NOMO-1 (cell line): Measurements from ENCODE around the gene FBN2.
"Not testable (repeated sequence)": the region's sequence is repeated elsewhere in the genome, so short reads cannot be mapped to it uniquely, and the experiment has no call there.

Experiments used
- DNase-seq, 2 experiments: peaks; one replicate each; lab custom pipeline; 2025; ENCODE audit not compliant: unreplicated experiment in 2 of 2; lab: John Stamatoyannopoulos, UW

Gene FBN2

DNA sequence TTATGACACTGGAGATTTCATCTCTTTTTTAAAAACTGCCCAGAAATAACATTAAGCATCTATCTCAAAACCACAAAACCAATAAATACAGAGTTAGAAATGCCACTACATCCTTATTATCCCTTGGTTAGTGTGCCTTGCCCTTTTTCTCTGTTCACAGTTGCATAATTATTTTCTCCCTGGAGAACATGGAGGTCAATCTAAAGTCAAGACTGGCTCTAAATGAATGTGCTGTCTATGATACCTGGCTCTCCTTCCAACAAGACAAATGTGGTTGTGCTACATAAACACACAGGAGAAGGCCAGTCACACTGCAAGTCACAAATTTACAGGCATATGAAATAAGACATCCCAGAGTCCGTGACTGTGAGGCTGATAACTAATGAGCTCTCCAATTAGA lies 2.8 kb downstream of the FBN2 start:
- no peak for DNase-seq

DNA sequence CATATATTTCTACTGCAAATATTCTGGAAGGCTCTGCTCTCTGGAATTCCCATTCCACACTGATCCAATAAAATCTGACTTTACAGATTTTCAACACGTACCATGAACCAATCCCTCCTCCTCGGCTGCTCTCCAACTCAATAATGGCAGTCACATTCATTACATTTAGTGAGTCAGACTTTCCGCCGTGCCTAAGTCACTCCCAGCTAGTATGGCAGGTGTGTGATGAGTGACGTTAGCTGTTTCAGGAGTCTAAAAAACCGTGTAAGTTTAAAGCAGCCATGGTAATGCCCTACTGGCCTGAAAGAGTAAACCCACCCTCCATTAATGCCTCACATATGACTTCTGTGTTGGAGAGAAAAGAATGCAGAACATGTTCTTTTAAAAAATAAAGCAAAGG lies 3.3 kb downstream of the FBN2 start:
- DNase-seq, result no peak

DNA sequence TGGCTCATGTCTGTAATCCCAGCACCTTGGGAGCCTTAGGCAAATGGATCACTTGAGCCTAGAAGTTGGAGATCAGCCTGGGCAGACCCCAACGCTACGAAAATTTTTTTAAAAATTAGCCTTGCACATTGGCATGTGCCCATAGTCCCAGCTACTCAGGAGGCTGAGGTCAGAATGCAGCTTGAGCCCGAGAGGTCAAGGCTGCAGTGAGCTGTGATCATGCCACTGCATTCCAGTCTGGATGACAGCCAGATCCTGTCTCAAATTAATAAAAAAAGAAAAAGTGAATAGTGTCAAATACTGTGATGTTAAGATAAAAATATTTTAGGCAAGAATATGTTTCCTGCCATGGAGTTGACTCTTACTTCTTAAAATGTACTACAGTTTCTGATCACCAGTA lies 5.3 kb downstream of the FBN2 start:
- no peak for DNase-seq

DNA sequence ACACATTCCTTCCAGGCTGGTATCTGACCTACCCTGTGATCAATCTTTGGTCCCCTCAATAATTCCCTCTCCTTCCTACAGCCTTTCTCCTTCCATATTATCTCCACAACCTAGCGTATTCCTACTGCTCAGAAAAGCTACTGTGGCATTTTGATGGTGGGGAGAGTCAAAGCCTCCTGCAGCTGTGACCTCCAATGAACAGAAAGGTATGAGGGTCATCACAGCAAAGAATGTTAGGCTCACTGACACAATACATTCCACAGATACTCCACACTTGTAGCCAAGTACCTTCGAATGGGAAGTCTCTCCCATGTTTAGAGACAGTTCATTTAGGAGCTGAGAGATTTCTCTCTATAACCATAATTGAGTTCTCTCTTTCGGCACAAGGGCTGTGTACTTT lies 5.9 kb downstream of the FBN2 start:
- no peak for DNase-seq

DNA sequence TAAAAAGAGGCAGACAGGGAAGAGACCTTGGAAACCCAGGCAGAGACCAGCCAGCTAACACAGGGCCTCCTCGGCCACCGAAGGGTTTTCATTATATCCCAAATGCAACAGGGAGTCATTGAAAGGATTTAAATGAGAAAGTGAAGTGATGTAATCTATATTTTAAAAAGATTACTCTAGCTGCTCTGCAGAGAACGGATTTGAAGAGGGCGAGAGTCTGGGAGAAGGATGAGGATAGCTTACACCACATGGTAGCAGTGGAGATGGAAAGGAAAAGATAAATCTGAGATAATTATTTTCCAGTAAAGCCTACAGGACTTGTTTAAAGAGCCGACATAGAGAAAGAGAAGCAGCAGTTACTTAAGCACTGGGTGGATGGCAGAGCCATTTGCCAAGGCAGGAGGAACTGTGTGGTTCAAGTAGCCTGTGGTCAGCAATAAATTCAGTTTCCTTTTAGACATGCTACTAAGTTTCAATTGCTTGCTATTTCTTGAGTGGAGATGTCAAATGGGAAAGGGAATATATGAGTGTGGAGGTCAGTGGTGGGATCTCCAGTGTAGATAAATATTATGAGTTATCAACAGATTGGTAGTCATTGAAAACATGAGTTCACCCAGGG lies 9.3 kb downstream of the FBN2 start:
- peak in 1 of 2 experiments; percentile 10 for DNase-seq

DNA sequence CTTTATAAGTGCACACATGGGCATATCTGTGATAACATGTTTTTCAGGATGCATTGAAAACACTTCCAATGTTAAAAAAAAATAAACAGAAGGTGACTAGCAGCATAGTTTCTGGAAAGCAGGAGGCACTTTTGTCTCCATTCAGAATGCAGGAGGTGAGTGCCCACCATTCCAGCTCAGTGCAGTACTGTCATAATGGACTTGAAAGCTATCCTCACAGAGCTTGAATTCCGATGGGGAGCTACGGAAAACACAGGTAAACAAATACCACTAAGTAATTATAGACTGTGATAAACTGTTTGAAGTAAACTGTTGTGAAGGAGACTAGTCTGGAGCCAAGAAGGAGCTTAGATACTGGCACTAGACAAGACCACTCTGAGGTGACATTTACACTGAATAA lies 9.9 kb downstream of the FBN2 start:
- no peak for DNase-seq

DNA sequence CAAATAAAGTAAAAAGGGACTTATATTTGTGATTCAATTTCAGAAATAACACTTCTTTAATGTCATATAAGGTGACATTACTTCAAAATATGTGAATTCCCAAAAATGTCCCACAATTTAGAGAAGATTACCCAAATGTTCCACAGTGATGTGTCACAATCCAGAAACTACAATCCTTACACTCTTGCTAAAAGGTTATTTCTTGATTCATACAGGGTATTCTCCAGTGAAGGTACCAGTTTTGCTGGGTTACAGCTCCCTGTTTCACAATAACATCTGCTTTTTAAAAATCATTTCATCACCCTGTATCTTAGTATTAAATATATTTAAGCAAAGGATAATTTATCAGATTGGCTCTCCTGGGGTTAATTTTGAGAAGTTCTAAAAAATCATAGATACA lies 11.0 kb downstream of the FBN2 start:
- DNase-seq, result no peak

DNA sequence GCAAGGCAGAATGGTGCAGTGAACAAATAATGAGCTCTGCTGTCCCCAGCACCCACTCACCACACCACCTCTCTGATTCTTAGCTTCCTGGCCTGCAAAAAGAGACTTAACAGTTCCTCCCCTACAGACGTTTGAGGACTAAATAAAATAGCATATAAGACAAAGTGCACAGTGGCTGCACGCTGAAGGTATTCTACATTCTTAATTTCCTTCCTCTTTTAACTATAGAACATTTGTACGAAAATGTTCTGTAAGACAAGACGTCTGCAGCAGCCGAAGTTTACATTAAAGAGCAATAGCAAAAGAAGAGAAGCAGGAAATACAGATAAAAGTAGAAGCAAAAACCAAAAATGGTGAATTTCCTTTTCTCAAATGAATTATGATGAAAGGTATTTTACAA lies 15.7 kb downstream of the FBN2 start:
- DNase-seq, result peak in 1 of 2 experiments; percentile 40

DNA sequence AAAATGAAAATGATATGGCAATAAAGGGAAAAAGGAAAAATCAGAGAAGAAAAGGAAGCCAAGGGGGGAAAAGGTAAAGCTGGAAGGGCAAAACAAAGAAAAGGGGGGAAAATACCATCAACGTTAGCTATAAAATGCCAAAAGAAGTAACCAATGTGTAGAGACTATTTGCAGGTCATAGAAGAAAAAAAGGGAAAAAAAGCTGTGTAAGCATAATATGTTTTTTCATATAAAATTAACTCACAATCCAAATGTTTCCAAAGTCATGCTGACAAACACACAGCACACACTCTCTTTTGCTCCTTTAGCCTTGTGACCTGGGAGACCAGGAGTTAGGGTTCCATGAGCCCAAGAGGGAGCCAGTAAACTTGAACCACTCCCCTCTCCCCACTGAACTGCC lies 18.2 kb downstream of the FBN2 start:
- DNase-seq, result no peak

DNA sequence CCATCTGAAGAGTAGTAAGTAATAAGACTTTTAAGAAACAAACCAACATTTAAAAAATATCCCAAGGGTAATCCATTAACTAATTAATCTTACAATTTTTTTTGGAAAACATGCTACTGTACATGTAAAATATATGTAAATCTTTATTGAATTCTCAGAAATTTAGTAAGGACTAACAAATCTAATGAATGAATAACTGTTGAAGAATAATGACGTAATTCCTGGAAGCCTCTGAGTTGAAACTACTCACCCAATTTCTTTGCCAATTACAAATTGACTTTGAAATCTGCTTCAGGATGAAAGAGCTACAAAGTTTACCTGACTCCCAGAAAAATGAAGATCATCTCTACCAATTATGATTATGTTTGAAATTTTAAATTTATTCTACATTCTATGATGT lies 21.1 kb downstream of the FBN2 start:
- no peak for DNase-seq

DNA sequence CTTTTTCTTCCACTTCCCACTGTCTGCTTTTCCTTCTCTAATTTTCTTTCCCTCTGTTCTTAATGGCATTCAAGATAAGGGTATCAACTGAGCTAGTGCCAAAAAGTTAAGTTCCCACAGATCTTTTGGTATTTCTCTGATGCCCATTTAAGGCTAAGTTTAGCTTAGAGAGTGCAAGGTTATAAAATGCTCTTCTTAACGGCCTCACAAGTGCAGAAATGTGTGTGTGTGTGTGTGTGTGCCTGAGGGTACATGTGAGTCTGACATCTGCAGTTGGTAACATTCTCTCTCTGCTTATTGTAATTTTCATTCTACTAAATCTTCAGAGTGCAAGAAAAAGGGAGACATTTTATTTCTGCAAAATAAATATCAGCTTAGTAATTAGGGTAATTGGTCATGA lies 24.2 kb downstream of the FBN2 start:
- DNase-seq, result no peak

DNA sequence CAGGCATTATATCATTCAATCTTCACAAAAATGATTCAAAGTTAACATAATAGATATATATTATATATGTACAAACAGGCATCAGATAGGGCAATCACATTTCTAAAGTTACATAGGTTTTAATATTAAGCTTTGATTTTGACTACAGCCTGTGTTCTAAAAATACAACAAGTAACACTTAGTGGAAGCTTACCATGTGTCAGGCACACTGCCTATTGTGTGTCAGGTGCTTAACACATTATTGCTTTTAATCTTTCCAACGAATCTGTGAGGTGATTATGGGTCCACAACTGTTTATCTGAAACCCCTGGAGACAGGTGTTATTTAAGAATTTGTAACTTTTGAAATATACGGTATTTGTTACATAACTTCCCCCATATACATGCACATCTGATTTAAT lies 25.2 kb downstream of the FBN2 start:
- no peak for DNase-seq

DNA sequence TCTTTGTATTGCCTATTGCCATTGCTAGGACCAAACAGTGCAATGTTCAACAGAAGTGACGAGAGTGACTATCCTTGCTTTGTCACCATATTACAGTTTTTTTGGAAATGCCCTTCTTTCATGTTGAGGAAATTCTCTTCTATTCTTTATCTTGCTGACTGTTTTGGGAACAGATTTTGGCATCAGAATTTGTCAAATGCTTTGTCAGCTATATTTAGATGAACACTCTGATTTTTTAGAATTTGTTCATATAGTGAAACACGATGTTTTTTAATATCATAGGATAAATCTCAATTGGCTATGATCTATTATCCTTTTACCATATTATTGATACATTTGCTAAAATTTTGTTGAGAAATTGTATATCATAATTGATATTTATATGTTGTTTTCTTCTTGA lies 31.4 kb downstream of the FBN2 start:
- DNase-seq, result no peak

DNA sequence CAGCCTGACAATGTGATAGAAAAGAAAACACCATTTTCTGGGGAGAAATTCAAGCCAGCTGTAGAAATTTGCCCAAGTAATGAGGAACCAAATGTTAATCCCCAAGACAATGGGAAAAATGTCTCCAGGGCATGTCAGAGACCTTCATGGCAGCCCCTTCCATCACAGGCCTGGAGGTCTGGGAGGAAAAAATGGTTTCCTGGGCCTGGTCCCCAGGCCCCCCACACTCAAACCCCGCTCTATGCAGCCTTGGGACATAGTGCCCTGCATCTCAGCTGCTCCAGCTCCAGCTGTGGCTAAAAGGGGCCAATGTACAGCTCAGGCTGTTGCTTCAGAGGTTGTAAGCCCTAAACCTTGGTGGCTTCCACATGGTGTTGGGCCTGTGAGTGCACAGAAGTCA lies 34.3 kb downstream of the FBN2 start:
- not testable (repeated sequence) for DNase-seq

DNA sequence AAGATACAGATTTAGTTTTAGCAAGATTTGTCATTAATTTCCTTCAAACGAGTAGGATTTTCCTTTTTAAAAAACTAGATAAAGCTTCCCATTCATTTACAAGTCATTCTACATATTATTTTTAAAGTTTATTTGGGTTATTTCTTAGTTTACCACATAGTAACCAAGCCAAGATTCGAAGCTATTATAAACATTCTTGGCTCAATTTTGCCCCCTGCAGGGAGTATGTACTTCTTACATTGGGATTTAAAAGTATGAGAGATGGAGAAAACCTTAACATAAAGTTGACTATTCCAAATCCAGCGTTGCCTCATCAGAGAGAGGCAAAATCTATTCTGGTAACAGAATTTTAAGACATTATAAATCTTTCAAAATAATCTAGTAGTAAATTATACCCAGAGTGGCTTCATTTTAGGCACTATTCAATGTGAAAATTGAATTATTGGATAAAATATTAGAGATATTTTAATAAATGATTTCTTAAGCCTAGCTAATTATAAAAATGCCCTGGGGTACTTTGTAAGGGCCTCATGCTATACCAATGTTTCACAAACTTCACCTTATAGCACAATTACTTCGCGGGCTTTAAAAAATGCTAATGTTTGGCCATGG lies 39.1 kb downstream of the FBN2 start:
- DNase-seq, result peak in 1 of 2 experiments; percentile 48

DNA sequence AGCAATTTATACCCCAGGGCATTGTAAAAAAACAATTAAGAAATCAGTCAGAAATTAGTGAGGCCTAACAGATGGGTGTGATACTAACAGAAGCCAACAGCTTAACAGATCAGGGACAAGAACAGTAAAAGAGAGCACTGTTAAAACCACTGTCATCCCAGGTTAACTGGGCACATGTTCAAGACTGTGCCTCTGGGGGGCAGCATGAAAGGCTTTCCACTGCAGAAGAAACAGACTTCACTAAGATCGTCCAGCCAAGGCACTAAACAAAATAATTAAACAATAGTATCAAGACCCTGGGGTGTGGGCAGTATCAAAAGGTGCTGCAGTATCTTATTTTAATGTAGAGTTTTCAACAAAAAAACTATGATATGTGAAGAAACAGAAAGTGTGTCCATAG lies 43.5 kb downstream of the FBN2 start:
- DNase-seq, result no peak

DNA sequence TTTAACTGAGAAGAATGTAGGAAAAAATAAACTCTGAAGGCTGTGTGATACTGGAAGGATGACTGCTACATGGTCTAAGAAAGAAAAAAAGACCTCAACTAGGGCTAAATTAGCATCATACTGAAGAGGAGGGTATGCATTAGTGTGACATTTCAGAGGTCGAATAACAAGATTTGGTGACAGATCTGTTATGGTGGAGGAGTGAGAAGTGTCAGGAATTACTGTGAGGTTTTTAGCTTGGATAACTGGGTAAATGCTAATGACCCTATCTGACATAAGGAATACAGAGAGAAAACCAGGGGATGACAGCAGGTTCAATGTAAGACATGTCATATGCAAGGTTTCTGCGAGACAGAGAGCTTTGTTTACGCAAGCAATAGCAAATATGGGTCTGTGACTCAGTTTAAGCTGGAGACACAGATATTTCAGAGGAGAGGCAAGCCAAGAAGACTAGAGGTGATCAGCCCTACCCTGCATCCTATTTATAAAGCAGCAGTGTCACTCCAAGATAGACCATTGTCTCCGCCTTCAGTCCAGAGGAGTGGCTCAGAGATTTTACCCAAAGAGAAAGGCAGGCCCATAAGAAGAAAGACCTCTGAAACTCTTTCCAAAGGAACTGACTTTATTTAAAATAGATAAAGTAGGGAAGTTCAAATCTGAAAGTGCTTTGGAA lies 44.3 kb downstream of the FBN2 start:
- no peak for DNase-seq

DNA sequence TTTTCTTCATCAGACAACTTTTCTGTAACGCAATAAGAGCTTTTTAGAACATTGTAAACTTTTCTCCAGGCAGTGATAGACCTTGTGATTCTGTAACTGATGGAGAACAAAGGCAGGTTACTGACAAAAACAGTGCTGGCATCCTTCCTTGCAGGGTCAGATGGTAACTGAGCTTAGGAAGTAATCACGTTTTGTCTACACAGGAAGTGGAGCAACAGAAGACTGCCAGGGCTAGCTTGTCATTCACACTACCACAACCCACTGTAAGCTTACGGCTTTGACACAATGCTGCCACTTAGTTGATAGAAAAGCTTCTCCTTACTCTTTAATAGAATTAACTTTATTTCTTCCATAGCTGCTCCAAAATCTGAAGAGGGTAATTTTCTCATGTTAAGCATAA lies 46.8 kb downstream of the FBN2 start:
- DNase-seq, result peak; percentile 26 to 65

DNA sequence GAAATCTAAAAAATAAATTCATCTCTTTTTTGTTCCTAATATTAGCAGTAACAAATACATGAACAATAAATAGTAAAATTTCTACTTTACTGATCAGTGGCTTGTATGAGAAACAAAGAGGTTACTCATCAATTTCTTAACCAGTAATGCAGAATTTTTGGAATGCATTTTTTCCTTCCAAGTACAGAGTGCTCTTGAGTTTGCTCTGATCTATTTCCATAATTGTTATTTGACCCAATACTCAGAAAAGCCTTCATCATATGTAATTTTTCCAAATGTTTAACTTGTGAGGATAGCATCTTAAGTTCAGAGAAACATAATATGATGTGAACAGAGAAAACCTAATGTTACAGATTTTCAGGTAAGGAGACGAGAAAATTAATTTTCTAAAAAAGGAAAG lies 47.3 kb downstream of the FBN2 start:
- DNase-seq, result no peak

DNA sequence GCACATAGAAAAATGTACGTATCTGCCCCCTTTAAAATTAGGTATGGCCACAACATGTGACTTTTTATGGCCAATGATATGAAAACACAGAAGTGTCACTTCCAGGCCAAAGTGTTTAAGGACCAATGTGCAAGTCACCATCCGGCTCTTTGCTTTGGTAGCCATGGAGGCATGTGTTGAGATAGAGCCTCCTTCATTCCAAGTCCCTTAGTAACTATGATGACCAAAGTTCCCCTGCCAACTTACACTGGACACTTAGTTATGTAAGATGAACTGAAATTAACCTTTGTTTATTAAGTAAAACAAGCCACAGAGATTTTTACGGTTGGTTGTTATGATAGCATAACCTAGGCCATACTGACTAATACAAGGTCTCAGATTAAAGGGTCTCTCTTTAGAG lies 51.0 kb downstream of the FBN2 start:
- DNase-seq, result no peak

DNA sequence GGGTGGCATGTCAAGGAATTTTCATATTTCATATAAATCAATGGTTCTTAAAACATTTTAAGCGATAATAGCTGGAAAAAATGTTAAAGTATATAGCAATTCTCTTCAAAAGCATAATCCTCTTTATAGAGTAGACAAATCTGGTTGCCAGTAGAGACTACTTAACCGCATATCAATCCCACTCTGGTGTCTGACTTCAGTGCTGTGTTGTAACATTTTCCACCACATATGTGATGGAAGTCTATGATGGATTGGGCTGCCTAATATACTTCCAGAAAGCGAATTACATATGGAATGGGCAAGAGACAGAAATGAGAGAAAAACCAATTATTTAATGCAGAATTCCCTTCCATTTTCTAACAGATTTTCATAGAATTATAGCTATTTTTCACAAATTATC lies 54.3 kb downstream of the FBN2 start:
- DNase-seq, result no peak

DNA sequence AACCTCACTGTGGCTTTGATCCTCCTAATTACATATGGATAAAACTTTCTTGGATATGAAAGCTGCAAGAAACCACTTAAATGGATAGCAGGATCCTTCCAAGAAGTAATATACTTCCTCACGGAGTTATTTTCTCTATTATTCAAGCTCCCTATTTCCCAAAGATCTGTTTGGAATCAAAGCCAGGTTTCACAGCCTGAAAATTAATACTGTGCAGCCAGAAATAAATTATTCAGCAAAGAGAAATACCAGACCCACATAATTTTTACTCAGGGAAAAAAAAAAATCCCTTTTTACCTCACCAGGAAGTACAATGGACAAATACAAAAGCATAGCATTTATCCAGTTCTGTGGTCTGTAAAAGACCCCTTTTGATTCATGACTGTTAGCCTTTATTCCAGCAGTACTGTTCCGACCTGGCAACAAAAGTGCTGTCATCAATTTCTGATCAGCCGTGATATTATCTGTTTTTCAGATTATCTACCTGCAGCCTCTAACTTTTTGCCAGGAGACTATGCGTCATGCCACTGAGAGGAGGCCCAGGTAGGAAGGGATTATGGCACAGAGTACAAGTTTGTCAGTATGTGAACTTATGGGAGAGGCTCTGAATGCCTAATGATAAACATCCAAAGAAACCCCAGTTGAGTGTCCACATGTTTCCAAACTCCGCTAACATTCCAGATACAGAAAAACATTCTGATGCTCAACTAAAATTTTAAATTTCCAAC lies 57.0 kb downstream of the FBN2 start:
- DNase-seq, result no peak
